Measurements from ENCODE around the gene XYLB. TPM values are rescaled to one million over a fixed set of nuclear protein-coding genes. Genes with fewer than 3 reads are reported as not detected.
"Not testable (repeated sequence)": the region's sequence is repeated elsewhere in the genome, so short reads cannot be mapped to it uniquely, and the experiment has no call there.

The XYLB gene
- total RNA-seq, 8 experiments from 2014 or later = 2.5 to 14.2 (median 5.1) TPM

- Histone ChIP-seq H3K4me1 (replicated peaks in 1 of 2) (no peaks in the 10 kb centered on the region), H3K27ac (no peak overlapping the region), H3K4me3 (no peak overlapping the region)
- WGBS, 10 experiments = 0 to 80% (median 60%) methylated on average over 1 of the region's 5 CpGs; no CpG with 5 or more reads in 3 of the 10 experiments
- in situ Hi-C loops (cut with MboI; ENCODE audit: low pct_unique_long_range_greater_than_20kb in 2 of 9, low sequenced_read_pairs in 9 of 9, unreplicated experiment in 9 of 9) = no loop called here
- ATAC-seq (replicated peaks in 6 of 8) = peak in 6 of 8 experiments; percentile 11 to 88 (median 32)
These were observed 31.7 kb upstream of the XYLB start for GRCh38 chr3:38314764-38315487.

- Histone ChIP-seq H3K4me1 (replicated peaks in 1 of 2) (no peaks in the 10 kb centered on the region), H3K4me3 (no peak overlapping the region), H3K27ac (no peak overlapping the region)
- WGBS, 10 experiments = 40 to 63% (median 45%) methylated on average over 1 to 5 of the region's 10 CpGs; no CpG with 5 or more reads in 5 of the 10 experiments
- no peak for ATAC-seq (replicated peaks in 6 of 8)
- in situ Hi-C loops (cut with MboI; ENCODE audit: low pct_unique_long_range_greater_than_20kb in 2 of 9, low sequenced_read_pairs in 9 of 9, unreplicated experiment in 9 of 9) = no loop called here
These were observed 30.9 kb upstream of the XYLB start for GRCh38 chr3:38315488-38316230.

GRCh38 chr3:38316356-38317191 lies 30.0 kb upstream of the XYLB start:
- in situ Hi-C loops (cut with MboI; ENCODE audit: low pct_unique_long_range_greater_than_20kb in 2 of 9, low sequenced_read_pairs in 9 of 9, unreplicated experiment in 9 of 9) = no loop called here
- 17 to 100% (median 82%) methylated on average over 1 to 6 of the region's 22 CpGs; no CpG with 5 or more reads in 4 of the 10 experiments for WGBS, 10 experiments
- no peak overlapping the region for H3K4me3 ChIP-seq
- H3K27ac ChIP-seq = no peak overlapping the region
- no peak for ATAC-seq (replicated peaks in 6 of 8)
- no peaks in the 10 kb centered on the region for H3K4me1 ChIP-seq (replicated peaks in 1 of 2)

GRCh38 chr3:38317192-38317759 lies 29.3 kb upstream of the XYLB start:
- no peak for ATAC-seq (replicated peaks in 6 of 8)
- in situ Hi-C loops (cut with MboI; ENCODE audit: low pct_unique_long_range_greater_than_20kb in 2 of 9, low sequenced_read_pairs in 9 of 9, unreplicated experiment in 9 of 9) = no loop called here
- H3K4me1 ChIP-seq (replicated peaks in 1 of 2) = no peaks in the 10 kb centered on the region
- H3K4me3 ChIP-seq = no peak overlapping the region
- WGBS, 10 experiments = 75 to 100% (median 85%) methylated on average over 1 to 6 of the region's 7 CpGs; no CpG with 5 or more reads in 2 of the 10 experiments
- H3K27ac ChIP-seq = no peak overlapping the region

- no peak overlapping the region for H3K27ac ChIP-seq
- no peak overlapping the region for H3K4me3 ChIP-seq
- WGBS, 10 experiments = 30 to 94% (median 72%) methylated on average over 1 to 7 of the region's 8 CpGs; no CpG with 5 or more reads in 3 of the 10 experiments
- no peaks in the 10 kb centered on the region for H3K4me1 ChIP-seq (replicated peaks in 1 of 2)
- ATAC-seq (replicated peaks in 6 of 8) = no peak
- in situ Hi-C loops (cut with MboI; ENCODE audit: low pct_unique_long_range_greater_than_20kb in 2 of 9, low sequenced_read_pairs in 9 of 9, unreplicated experiment in 9 of 9) = no loop called here
These were observed 27.6 kb upstream of the XYLB start for GRCh38 chr3:38318766-38319671.

- in situ Hi-C loops (cut with MboI; ENCODE audit: low pct_unique_long_range_greater_than_20kb in 2 of 9, low sequenced_read_pairs in 9 of 9, unreplicated experiment in 9 of 9); H3K4me1 ChIP-seq (replicated peaks in 1 of 2); ATAC-seq (replicated peaks in 6 of 8); H3K27ac ChIP-seq; H3K4me3 ChIP-seq: not testable (repeated sequence)
- 75 to 94% (median 87%) methylated on average over 1 to 4 of the region's 4 CpGs; no CpG with 5 or more reads in 2 of the 10 experiments for WGBS, 10 experiments
These were observed 25.9 kb upstream of the XYLB start for GRCh38 chr3:38320638-38321037.

- Histone ChIP-seq H3K4me3 (no peak overlapping the region), H3K4me1 (replicated peaks in 1 of 2) (no peaks in the 10 kb centered on the region), H3K27ac (no peak overlapping the region)
- ATAC-seq (replicated peaks in 6 of 8) = no peak
- 80 to 100% (median 88%) methylated on average over 1 of the region's 1 CpG; no CpG with 5 or more reads in 5 of the 10 experiments for WGBS, 10 experiments
- in situ Hi-C loops (cut with MboI; ENCODE audit: low pct_unique_long_range_greater_than_20kb in 2 of 9, low sequenced_read_pairs in 9 of 9, unreplicated experiment in 9 of 9) = no loop called here
These were observed 23.5 kb upstream of the XYLB start for GRCh38 chr3:38323060-38323459.

GRCh38 chr3:38325256-38325655 lies 21.3 kb upstream of the XYLB start:
- no peak overlapping the region for H3K27ac ChIP-seq
- no peaks in the 10 kb centered on the region for H3K4me1 ChIP-seq (replicated peaks in 1 of 2)
- H3K4me3 ChIP-seq = no peak overlapping the region
- ATAC-seq (replicated peaks in 6 of 8) = no peak
- in situ Hi-C loops (cut with MboI; ENCODE audit: low pct_unique_long_range_greater_than_20kb in 2 of 9, low sequenced_read_pairs in 9 of 9, unreplicated experiment in 9 of 9) = no loop called here
- WGBS, 10 experiments = 0 to 40% (median 25%) methylated on average over 1 of the region's 2 CpGs; no CpG with 5 or more reads in 7 of the 10 experiments

- Histone ChIP-seq H3K4me3 (no peak overlapping the region), H3K4me1 (replicated peaks in 1 of 2) (no peaks in the 10 kb centered on the region), H3K27ac (no peak overlapping the region)
- in situ Hi-C loops (cut with MboI; ENCODE audit: low pct_unique_long_range_greater_than_20kb in 2 of 9, low sequenced_read_pairs in 9 of 9, unreplicated experiment in 9 of 9) = no loop called here
- ATAC-seq (replicated peaks in 6 of 8) = peak in 5 of 8 experiments; percentile 40 to 86 (median 57)
These were observed 19.1 kb upstream of the XYLB start for GRCh38 chr3:38327335-38328009.

- WGBS, 10 experiments = 58 to 96% (median 84%) methylated on average over 2 to 4 of the region's 4 CpGs; no CpG with 5 or more reads in 1 of the 10 experiments
- Histone ChIP-seq H3K4me3 (no peak overlapping the region), H3K27ac (no peak overlapping the region), H3K4me1 (replicated peaks in 1 of 2) (no peaks in the 10 kb centered on the region)
- ATAC-seq (replicated peaks in 6 of 8) = no peak
- in situ Hi-C loops (cut with MboI; ENCODE audit: low pct_unique_long_range_greater_than_20kb in 2 of 9, low sequenced_read_pairs in 9 of 9, unreplicated experiment in 9 of 9) = no loop called here
These were observed 15.1 kb upstream of the XYLB start for GRCh38 chr3:38331257-38332022.

GRCh38 chr3:38332201-38332600 lies 14.4 kb upstream of the XYLB start:
- Histone ChIP-seq H3K4me1 (replicated peaks in 1 of 2) (no peaks in the 10 kb centered on the region), H3K4me3 (no peak overlapping the region), H3K27ac (no peak overlapping the region)
- 38 to 100% (median 76%) methylated on average over 1 to 3 of the region's 3 CpGs for WGBS, 10 experiments
- in situ Hi-C loops (cut with MboI; ENCODE audit: low pct_unique_long_range_greater_than_20kb in 2 of 9, low sequenced_read_pairs in 9 of 9, unreplicated experiment in 9 of 9) = no loop called here
- no peak for ATAC-seq (replicated peaks in 6 of 8)
